Endothelial cell of umbilical vein (primary cell): ENCODE measurements around the gene CRIM1. TPM values are rescaled to one million over a fixed set of nuclear protein-coding genes. Genes with fewer than 3 reads are reported as not detected.

Source experiments
- BruUV-seq: library from RNA; stranded (reverse); fragments of 400-500 nt; replicated peaks from 2 replicates; lab custom pipeline; 2021; lab: Mats Ljungman, UMichigan
- CTCF ChIA-PET: fragments of 300-600, 350-600 bp; sonication (Branson Sonifier 250); formaldehyde crosslinking; loops from one replicate; lab custom pipeline; 2021; ENCODE audit warnings: antibody characterized with exemption, inconsistent platforms; lab: Charles Lee
- POLR2A ChIA-PET: fragments of 300-600, 350-600 bp; sonication (Branson Sonifier 250); formaldehyde crosslinking; loops from one replicate; lab custom pipeline; 2021; ENCODE audit warnings: antibody characterized with exemption, inconsistent platforms; lab: Charles Lee
- DNase-seq: peaks from one replicate; pipeline ENCODE4 v3.0.0-alpha.2; 2011; ENCODE audit warnings: low read depth, low spot score
- FAIRE-seq: peaks from 2 replicates; lab custom pipeline; 2011; peaks lifted over from hg19 to GRCh38; lab: Jason Lieb, UNC
- H2AFZ ChIP-seq: 2 replicates; pipeline ENCODE4 v1.6.0; 2012; ENCODE audit warnings: low read depth, low read length, control low read depth, inconsistent platforms
- H3K27ac ChIP-seq: 2 replicates; pipeline ENCODE4 v1.5.1; 2011; ENCODE audit warnings: low read depth, mild to moderate bottlenecking, control low read depth, low read length, moderate library complexity; ENCODE audit not compliant: insufficient read depth
- H3K27me3 ChIP-seq, 2 experiments: 2 replicates each; pipeline versions ENCODE4 v1.6.0 to v1.6.1; 2011; ENCODE audit warnings: low read length in 2 of 2, mixed read lengths in 1 of 2; ENCODE audit not compliant: control insufficient read depth in 2 of 2, insufficient read depth in 2 of 2
- H3K36me3 ChIP-seq, 2 experiments: 2 replicates in 1 of 2; 3 replicates in 1 of 2; pipeline ENCODE4 v1.5.1; 2011; ENCODE audit warnings: low read length in 2 of 2, mild to moderate bottlenecking in 1 of 2, moderate library complexity in 1 of 2; ENCODE audit not compliant: control insufficient read depth in 2 of 2, insufficient read depth in 2 of 2; ENCODE audit errors: extremely low read depth in 1 of 2
- H3K4me1 ChIP-seq: 3 replicates; pipeline ENCODE4 v1.5.1; 2011; ENCODE audit warnings: mild to moderate bottlenecking, low read length; ENCODE audit not compliant: control insufficient read depth, insufficient read depth; ENCODE audit errors: extremely low read depth
- H3K4me2 ChIP-seq: 2 replicates; pipeline ENCODE4 v1.6.1; 2011; ENCODE audit warnings: low read length, control low read depth, mixed read lengths; ENCODE audit not compliant: insufficient read depth
- H3K4me3 ChIP-seq, 3 experiments: fragments of 200-600 bp in 1 of 3; sonication (generic), shearing (Covaris generic) in 1 of 3; replicated peaks in 1 of 3; 2 replicates each; pipeline ENCODE4 v1.5.1; 2011 to 2016; ENCODE audit warnings: control low read depth in 3 of 3, low read length in 3 of 3, mild to moderate bottlenecking in 2 of 3, inconsistent platforms in 1 of 3, low read depth in 1 of 3, moderate library complexity in 1 of 3; ENCODE audit not compliant: insufficient read depth in 1 of 3
- H3K79me2 ChIP-seq: 2 replicates; pipeline ENCODE4 v1.6.0; 2012; ENCODE audit warnings: low read length, inconsistent platforms; ENCODE audit not compliant: control insufficient read depth, insufficient read depth
- H3K9ac ChIP-seq: replicated peaks from 2 replicates; pipeline ENCODE3; 2011; ENCODE audit warnings: low read length, control low read depth; ENCODE audit not compliant: insufficient read depth; ENCODE audit errors: extremely low read depth
- H3K9me1 ChIP-seq: replicated peaks from 3 replicates; pipeline ENCODE4 v1.6.0; 2011; ENCODE audit warnings: mild to moderate bottlenecking, low read length; ENCODE audit not compliant: control insufficient read depth, insufficient read depth; ENCODE audit errors: extremely low read depth
- H3K9me3 ChIP-seq: replicated peaks from 2 replicates; pipeline ENCODE4 v1.5.1; 2012; ENCODE audit warnings: low read length, inconsistent platforms; ENCODE audit not compliant: control insufficient read depth, insufficient read depth
- H4K20me1 ChIP-seq: replicated peaks from 2 replicates; pipeline ENCODE3; 2011; ENCODE audit warnings: mild to moderate bottlenecking, low read length; ENCODE audit not compliant: control insufficient read depth, insufficient read depth; ENCODE audit errors: extremely low read depth
- EZH2 ChIP-seq: IDR thresholded peaks from 2 replicates; pipeline ENCODE4 v1.6.1; 2012; ENCODE audit warnings: borderline replicate concordance, low read depth, mild to moderate bottlenecking, moderate library complexity, low read length, inconsistent platforms; ENCODE audit not compliant: severe bottlenecking
- FOS ChIP-seq: IDR thresholded peaks from 2 replicates; pipeline ENCODE4 v1.6.1; 2011; ENCODE audit warnings: mild to moderate bottlenecking, low read length, moderate library complexity, borderline replicate concordance; ENCODE audit not compliant: insufficient read depth
- JUN ChIP-seq: IDR thresholded peaks from 2 replicates; pipeline ENCODE4 v1.6.1; 2011; ENCODE audit warnings: borderline replicate concordance, low read depth; ENCODE audit not compliant: insufficient read length, insufficient read depth
- MYC ChIP-seq: IDR thresholded peaks from one replicate; pipeline ENCODE4 v1.6.1; 2011; ENCODE audit warnings: mild to moderate bottlenecking, low read depth, low read length
- POLR2A ChIP-seq: IDR thresholded peaks from 2 replicates; pipeline ENCODE4 v1.6.1; 2012; ENCODE audit warnings: low read depth, mild to moderate bottlenecking, control low read depth, low read length
- dilution Hi-C: fragments of 300-500 bp; cut with MboI; formaldehyde crosslinking; loops from one replicate; pipeline ENCODE4 v1.15.0; 2019; ENCODE audit warnings: low sequenced_read_pairs; ENCODE audit not compliant: extremely low pct_ligation_motif_present
- intact Hi-C: fragments of 100-400 bp; cut with micrococcal nuclease; formaldehyde crosslinking; loops from one replicate; pipeline ENCODE4 v1.10.0; 2022
- polyA plus RNA-seq, 4 experiments: library from polyadenylated mRNA; depleted of rRNA in 3 of 4; stranded (reverse) in 3 of 4; unstranded in 1 of 4; fragments of >200 nt; gene quantifications; 2 replicates each; pipeline versions ENCODE4 v1.2.1 to v1.2.3, GENCODE V29; 2011 to 2012; ENCODE audit warnings: missing spikeins in 1 of 4
- total RNA-seq: library from RNA; stranded (reverse); gene quantifications from 2 replicates; pipeline ENCODE4 v1.2.3, GENCODE V29; 2021
- TF ChIP-seq, protein P1 (sequence below): IDR thresholded peaks from 2 replicates; pipeline ENCODE4 v1.6.1; 2011; ENCODE audit not compliant: insufficient read depth, insufficient read length
- TF ChIP-seq, protein P2 (sequence below), 2 donors: IDR thresholded peaks; 1 replicate in 1 of 2; 2 replicates in 1 of 2; pipeline ENCODE4 v1.5.1; 2011; ENCODE audit warnings: low read length in 2 of 2, mild to moderate bottlenecking in 2 of 2, moderate library complexity in 2 of 2, control low read depth in 1 of 2, inconsistent platforms in 1 of 2, low read depth in 1 of 2; ENCODE audit not compliant: insufficient read depth in 1 of 2; ENCODE audit errors: extremely low read depth in 1 of 2

CRIM1 gene
- total and polyA plus RNA-seq, 2 donors (not counting 3 experiments of a cell fraction or from before 2014, with no cell fraction given) = 422 to 649 TPM

DNA sequence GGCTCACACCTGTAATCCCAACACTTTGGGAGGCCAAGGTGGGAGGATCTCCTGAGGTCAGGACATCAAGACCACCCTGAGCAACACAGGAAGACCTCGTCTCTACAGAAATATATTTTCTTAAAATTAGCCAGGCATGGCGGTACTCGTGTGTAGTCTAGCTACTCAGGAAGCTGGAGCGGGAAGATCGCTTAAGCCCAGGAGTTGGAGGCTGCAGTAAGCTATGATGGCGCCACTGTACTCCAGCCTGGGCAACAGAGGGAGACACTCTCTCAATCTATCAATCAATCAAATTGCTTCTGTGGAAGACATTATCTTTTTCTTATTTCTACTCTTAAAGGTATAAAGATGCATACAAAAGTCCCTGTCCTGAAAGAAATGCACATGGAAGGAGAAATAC, 231.1 kb downstream of the CRIM1 start:
- CTCF ChIA-PET = interaction anchor here (1.3 to 1.4 kb wide), 2 partner anchors 33 to 78 kb away, joined by 3 to 4 read pairs; no protein-coding TSS in a partner anchor
- H3K9me1 ChIP-seq = no peaks in the 10 kb centered on the region
- no peak overlapping the region for H3K27ac ChIP-seq
- H3K4me2 ChIP-seq = no peak overlapping the region
- BruUV-seq = no TSS peak
- dilution Hi-C loops = no loop called here
- no peak for DNase-seq
- no peak overlapping the region for H3K4me3 ChIP-seq
- POLR2A ChIA-PET = no interaction called here
- FAIRE-seq = no peak
- intact Hi-C loops = no loop called here
- no peak overlapping the region for H3K9ac ChIP-seq
- H3K36me3 ChIP-seq = peaks cover 8 to 26% of the 10 kb centered on the region in 2 experiments
- TF ChIP-seq MYC (no peak), EZH2 (no peak)
- TF ChIP-seq, protein P1, sequence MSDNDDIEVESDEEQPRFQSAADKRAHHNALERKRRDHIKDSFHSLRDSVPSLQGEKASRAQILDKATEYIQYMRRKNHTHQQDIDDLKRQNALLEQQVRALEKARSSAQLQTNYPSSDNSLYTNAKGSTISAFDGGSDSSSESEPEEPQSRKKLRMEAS = no peak
- TF ChIP-seq, protein P2, sequence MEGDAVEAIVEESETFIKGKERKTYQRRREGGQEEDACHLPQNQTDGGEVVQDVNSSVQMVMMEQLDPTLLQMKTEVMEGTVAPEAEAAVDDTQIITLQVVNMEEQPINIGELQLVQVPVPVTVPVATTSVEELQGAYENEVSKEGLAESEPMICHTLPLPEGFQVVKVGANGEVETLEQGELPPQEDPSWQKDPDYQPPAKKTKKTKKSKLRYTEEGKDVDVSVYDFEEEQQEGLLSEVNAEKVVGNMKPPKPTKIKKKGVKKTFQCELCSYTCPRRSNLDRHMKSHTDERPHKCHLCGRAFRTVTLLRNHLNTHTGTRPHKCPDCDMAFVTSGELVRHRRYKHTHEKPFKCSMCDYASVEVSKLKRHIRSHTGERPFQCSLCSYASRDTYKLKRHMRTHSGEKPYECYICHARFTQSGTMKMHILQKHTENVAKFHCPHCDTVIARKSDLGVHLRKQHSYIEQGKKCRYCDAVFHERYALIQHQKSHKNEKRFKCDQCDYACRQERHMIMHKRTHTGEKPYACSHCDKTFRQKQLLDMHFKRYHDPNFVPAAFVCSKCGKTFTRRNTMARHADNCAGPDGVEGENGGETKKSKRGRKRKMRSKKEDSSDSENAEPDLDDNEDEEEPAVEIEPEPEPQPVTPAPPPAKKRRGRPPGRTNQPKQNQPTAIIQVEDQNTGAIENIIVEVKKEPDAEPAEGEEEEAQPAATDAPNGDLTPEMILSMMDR (IDR thresholded peaks at IDR 0.05; ENCODE audit: extremely low read depth in 1 of 2, insufficient read depth in 1 of 2, low read depth in 1 of 2, low read length in 2 of 2) = no peak
- H3K9me3 ChIP-seq = no peaks in the 10 kb centered on the region
- no peaks in the 10 kb centered on the region for H3K27me3 ChIP-seq
- H3K4me1 ChIP-seq = no peaks in the 10 kb centered on the region
- no peaks in the 10 kb centered on the region for H4K20me1 ChIP-seq
- peaks cover 78% of the 10 kb centered on the region for H3K79me2 ChIP-seq
- H2AFZ ChIP-seq = no peak overlapping the region

DNA sequence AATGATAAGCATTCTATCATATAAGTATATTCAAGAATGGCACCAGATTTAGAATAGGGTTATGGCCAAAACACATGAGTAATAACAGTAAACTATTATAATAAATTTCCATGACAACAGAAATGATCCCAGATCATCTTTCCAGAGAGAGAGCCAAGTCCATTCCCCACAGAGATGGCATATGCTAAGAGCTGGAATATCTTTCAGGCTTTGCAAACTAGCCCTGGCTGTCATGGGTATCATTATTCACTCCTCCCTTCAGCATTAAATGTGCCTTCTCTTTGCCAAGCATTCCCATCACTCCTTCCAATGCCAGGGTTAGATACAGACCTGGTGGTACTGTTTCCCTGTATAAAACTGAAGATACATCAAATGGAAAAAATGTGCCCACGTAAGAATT, 231.5 kb downstream of the CRIM1 start:
- dilution Hi-C loops = no loop called here
- CTCF ChIA-PET = interaction anchor here (1.3 to 1.4 kb wide), 2 partner anchors 34 to 78 kb away, joined by 3 to 4 read pairs; no protein-coding TSS in a partner anchor
- H4K20me1 ChIP-seq = no peaks in the 10 kb centered on the region
- H3K4me1 ChIP-seq = no peaks in the 10 kb centered on the region
- no peak overlapping the region for H3K27ac ChIP-seq
- H3K9me3 ChIP-seq = no peaks in the 10 kb centered on the region
- H3K79me2 ChIP-seq = peaks cover 82% of the 10 kb centered on the region
- FAIRE-seq (no peak), DNase-seq (no peak)
- POLR2A ChIA-PET = no interaction called here
- H3K27me3 ChIP-seq = no peaks in the 10 kb centered on the region
- intact Hi-C loops = no loop called here
- no TSS peak for BruUV-seq
- no peak overlapping the region for H3K4me3 ChIP-seq
- TF ChIP-seq EZH2 (no peak), JUN (no peak), FOS (no peak), MYC (no peak), POLR2A (no peak)
- TF ChIP-seq, protein P2 (IDR thresholded peaks at IDR 0.05; ENCODE audit: extremely low read depth in 1 of 2, insufficient read depth in 1 of 2, low read depth in 1 of 2, low read length in 2 of 2) = no peak
- TF ChIP-seq, protein P1 = no peak
- no peak overlapping the region for H3K9ac ChIP-seq
- H3K4me2 ChIP-seq = no peak overlapping the region
- H2AFZ ChIP-seq = no peak overlapping the region
- peaks cover 8 to 23% of the 10 kb centered on the region in 2 experiments for H3K36me3 ChIP-seq
- H3K9me1 ChIP-seq = no peaks in the 10 kb centered on the region
